Stimulated activated CD8-positive, alpha-beta memory T cell treated with anti-CD3 and anti-CD28 coated beads, Interleukin-12 subunit alpha, Interleukin-12 subunit beta, amount 100 ng/mL, for 24 hours (primary cell): Measurements from ENCODE around the gene ZNF534.
"Not testable (repeated sequence)": the region's sequence is repeated elsewhere in the genome, so short reads cannot be mapped to it uniquely, and the experiment has no call there.

Source experiments
- DNase-seq: peaks from one replicate; pipeline ENCODE4 v3.0.0-alpha.2; 2020; ENCODE audit errors: extremely low read depth

Gene ZNF534

GRCh38 chr19:52498571-52498970 lies 69.6 kb downstream of the ZNF534 start:
- DNase-seq, result no peak

DNA sequence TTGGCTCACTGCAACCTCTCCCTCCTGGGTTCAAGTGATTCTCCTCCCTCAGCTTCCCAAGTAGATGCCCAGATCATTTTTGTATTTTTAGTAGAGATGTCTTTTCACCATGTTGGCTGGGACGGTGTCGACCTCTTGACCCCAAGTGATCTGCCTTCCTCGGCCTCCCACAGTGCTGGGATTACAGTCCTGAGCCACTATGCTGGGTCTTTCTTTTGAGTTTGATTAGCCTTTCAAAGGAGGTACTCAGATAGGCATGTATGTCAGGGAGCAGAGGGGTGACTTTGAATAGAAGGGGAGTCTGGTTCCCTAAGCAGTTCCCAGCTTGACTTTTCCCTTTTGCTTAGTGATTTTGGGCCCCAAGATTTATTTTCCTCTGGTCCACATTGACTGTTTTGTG lies 71.5 kb downstream of the ZNF534 start:
- DNase-seq, result not testable (repeated sequence)

- DNase-seq, result not testable (repeated sequence)
Measured at GRCh38 chr19:52500991-52501390, 72.0 kb downstream of the ZNF534 start.
